A549 (cell line): Measurements from ENCODE around the gene TRIM38. TPM values are rescaled to one million over a fixed set of nuclear protein-coding genes. Genes with fewer than 3 reads are reported as not detected.

Source experiments
- ATAC-seq, 2 experiments: fragments of 200-7000 bp in 1 of 2; fragments of >200 bp in 1 of 2; cut with Nextera tagmentation in 1 of 2; cut with Tn5 transposase in 1 of 2; 3 replicates each; pipeline versions ENCODE4 v1.8.0 to v1.9.1; 2018 to 2020; ENCODE audit warnings: mild to moderate bottlenecking in 1 of 2, moderate library complexity in 1 of 2
- CTCF ChIA-PET: fragments of 300-600 bp; sonication (Branson Sonifier 250); formaldehyde crosslinking; extraction: SDS; loops from one replicate; lab custom pipeline; 2021; ENCODE audit warnings: antibody characterized with exemption, inconsistent platforms; lab: Yijun Ruan, JAX
- POLR2A ChIA-PET: fragments of 350-600 bp; formaldehyde crosslinking; extraction: SDS; loops from one replicate; lab custom pipeline; 2021; ENCODE audit warnings: antibody characterized with exemption, inconsistent platforms; lab: Yijun Ruan, JAX
- DNase-seq, 2 experiments: peaks; one replicate each; pipeline versions ENCODE4 v3.0.0 to v3.0.0-alpha.2; 2011 to 2016; ENCODE audit warnings: low read depth in 1 of 2, low spot score in 1 of 2
- FAIRE-seq: peaks from 2 replicates; lab custom pipeline; 2011; peaks lifted over from hg19 to GRCh38; lab: Jason Lieb, UNC
- H3K27ac ChIP-seq, 2 experiments: fragments of >200 bp; sonication (Bioruptor Twin); formaldehyde crosslinking; 3 replicates each; pipeline ENCODE4 v1.5.1; 2016 to 2017
- H3K4me1 ChIP-seq: fragments of >200 bp; sonication (Bioruptor Twin); formaldehyde crosslinking; 3 replicates; pipeline ENCODE4 v1.6.1; 2016
- H3K4me2 ChIP-seq: fragments of >200 bp; sonication (Bioruptor Twin); formaldehyde crosslinking; 3 replicates; pipeline ENCODE4 v1.6.1; 2016
- H3K4me3 ChIP-seq: fragments of >200 bp; sonication (Bioruptor Twin); formaldehyde crosslinking; 3 replicates; pipeline ENCODE4 v1.5.1; 2016
- H3K9me3 ChIP-seq: fragments of >200 bp; sonication (Bioruptor Twin); formaldehyde crosslinking; 3 replicates; pipeline ENCODE4 v1.6.1; 2016
- BHLHE40 ChIP-seq: IDR thresholded peaks from 2 replicates; pipeline ENCODE4 v1.6.1; 2012; ENCODE audit warnings: low read depth, low read length, inconsistent platforms
- CBX8 ChIP-seq: fragments of 200-600 bp; sonication (generic); IDR thresholded peaks from 2 replicates; pipeline ENCODE4 v1.6.1; 2016
- CEBPB ChIP-seq, 2 experiments: fragments of >200 bp in 1 of 2; sonication (Bioruptor Twin) in 1 of 2; formaldehyde crosslinking in 1 of 2; IDR thresholded peaks; 2 replicates each; pipeline ENCODE4 v1.6.1; 2012 to 2016
- FOSB ChIP-seq: fragments of 250-450 bp; sonication (Bioruptor Pico); IDR thresholded peaks from 2 replicates; pipeline ENCODE4 v1.5.0; 2020; ENCODE audit warnings: mild to moderate bottlenecking, moderate library complexity
- HDAC2 ChIP-seq: fragments of 200-600 bp; sonication (generic); IDR thresholded peaks from 2 replicates; pipeline ENCODE4 v1.6.1; 2016
- HEYL ChIP-seq: fragments of 250-450 bp; sonication (Bioruptor Pico); IDR thresholded peaks from 2 replicates; pipeline ENCODE4 v1.8.0; 2021; ENCODE audit warnings: mild to moderate bottlenecking, moderate library complexity
- HOXA7 ChIP-seq: fragments of 250-450 bp; sonication (Bioruptor Pico); IDR thresholded peaks from 2 replicates; pipeline ENCODE4 v1.5.0; 2020; ENCODE audit warnings: mild to moderate bottlenecking, moderate library complexity
- JUNB ChIP-seq: fragments of >200 bp; sonication (Bioruptor Twin); formaldehyde crosslinking; IDR thresholded peaks from 2 replicates; pipeline ENCODE4 v1.6.1; 2016
- KDM5A ChIP-seq: fragments of 200-600 bp; sonication (generic); IDR thresholded peaks from 2 replicates; pipeline ENCODE4 v1.6.1; 2016; ENCODE audit warnings: antibody characterized with exemption, mild to moderate bottlenecking
- PHF8 ChIP-seq: fragments of 200-600 bp; sonication (generic); IDR thresholded peaks from 2 replicates; pipeline ENCODE4 v1.6.1; 2016; ENCODE audit warnings: low read depth, mild to moderate bottlenecking, antibody characterized with exemption, moderate library complexity, borderline replicate concordance
- POLR2A ChIP-seq: IDR thresholded peaks from 2 replicates; pipeline ENCODE4 v1.6.1; 2012; ENCODE audit warnings: mild to moderate bottlenecking, low read length
- RAD21 ChIP-seq, 2 experiments: fragments of >200 bp in 1 of 2; sonication (Bioruptor Twin) in 1 of 2; formaldehyde crosslinking in 1 of 2; IDR thresholded peaks in 1 of 2; conservative IDR thresholded peaks in 1 of 2; 2 replicates in 1 of 2; 3 replicates in 1 of 2; pipeline ENCODE4 v1.6.1; 2012 to 2018; ENCODE audit warnings: inconsistent platforms in 1 of 2
- RARB ChIP-seq: fragments of 250-450 bp; sonication (Bioruptor Pico); IDR thresholded peaks from 2 replicates; pipeline ENCODE4 v1.8.0; 2021; ENCODE audit warnings: mild to moderate bottlenecking, moderate library complexity
- SREBF2 ChIP-seq: fragments of 450-650 bp; IDR thresholded peaks from 2 replicates; pipeline ENCODE4 v1.6.1; 2014; ENCODE audit warnings: mild to moderate bottlenecking, moderate library complexity
- TFCP2L1 ChIP-seq: fragments of 250-450 bp; sonication (Bioruptor Pico); IDR thresholded peaks from 2 replicates; pipeline ENCODE4 v1.5.0; 2021; ENCODE audit warnings: mild to moderate bottlenecking
- TP53 ChIP-seq: fragments of 250-450 bp; sonication (Bioruptor Pico); IDR thresholded peaks from 2 replicates; pipeline ENCODE4 v1.5.0; 2021; ENCODE audit warnings: mild to moderate bottlenecking, moderate library complexity
- ZNF302 ChIP-seq: fragments of 250-450 bp; sonication (Bioruptor Pico); IDR thresholded peaks from 2 replicates; pipeline ENCODE4 v1.9.0; 2021; ENCODE audit warnings: inconsistent platforms, mild to moderate bottlenecking, moderate library complexity
- WGBS: methylation state at CpG from one replicate; pipeline ENCODE4 v1.1.6; 2017; ENCODE audit errors: missing lambda C conversion rate; 5-methylcytosine and 5-hydroxymethylcytosine counted together
- polyA plus RNA-seq, 4 experiments: library from polyadenylated mRNA; depleted of rRNA in 3 of 4; stranded (reverse); fragments of >200 nt; fragmentation: RNase III in 1 of 4; extraction: RNeasy Plus Mini Kit Qiagen cat#74134 plus additional on column Dnase treatment in 1 of 4; gene quantifications; 2 replicates in 3 of 4; 3 replicates in 1 of 4; pipeline ENCODE4 v1.2.3, GENCODE V29; 2011 to 2017
- TF ChIP-seq, protein P1 (sequence below): fragments of >200 bp; sonication (Bioruptor Twin); formaldehyde crosslinking; IDR thresholded peaks from 2 replicates; pipeline ENCODE4 v1.6.1; 2016
- TF ChIP-seq, protein P2 (sequence below): fragments of >200 bp; sonication (Bioruptor Twin); formaldehyde crosslinking; IDR thresholded peaks from 3 replicates; pipeline ENCODE4 v1.6.1; 2016
- TF ChIP-seq, protein P3 (sequence below): fragments of 250-450 bp; sonication (Bioruptor Pico); IDR thresholded peaks from 2 replicates; pipeline ENCODE4 v1.5.0; 2020; ENCODE audit warnings: low read depth, mild to moderate bottlenecking, moderate library complexity
- TF ChIP-seq, protein P4 (sequence below): fragments of 250-450 bp; sonication (Bioruptor Pico); IDR thresholded peaks from 2 replicates; pipeline ENCODE4 v1.5.0; 2021; ENCODE audit warnings: mild to moderate bottlenecking, moderate library complexity, borderline replicate concordance
- TF ChIP-seq, protein P5 (sequence below): fragments of >200 bp; sonication (Bioruptor Twin); formaldehyde crosslinking; IDR thresholded peaks from 3 replicates; pipeline ENCODE4 v1.5.1; 2016
- TF ChIP-seq, protein P6 (sequence below): fragments of 200-600 bp; sonication (generic); IDR thresholded peaks from 2 replicates; pipeline ENCODE4 v1.6.1; 2016; ENCODE audit warnings: antibody characterized with exemption, mild to moderate bottlenecking, moderate library complexity
- TF ChIP-seq, protein P7 (sequence below): IDR thresholded peaks from 2 replicates; pipeline ENCODE4 v1.6.1; 2012

Gene TRIM38
- polyA plus RNA-seq, 2 of the 4 experiments (the other 2 are of a cell fraction) = 1.7 to 3.4 TPM

DNA sequence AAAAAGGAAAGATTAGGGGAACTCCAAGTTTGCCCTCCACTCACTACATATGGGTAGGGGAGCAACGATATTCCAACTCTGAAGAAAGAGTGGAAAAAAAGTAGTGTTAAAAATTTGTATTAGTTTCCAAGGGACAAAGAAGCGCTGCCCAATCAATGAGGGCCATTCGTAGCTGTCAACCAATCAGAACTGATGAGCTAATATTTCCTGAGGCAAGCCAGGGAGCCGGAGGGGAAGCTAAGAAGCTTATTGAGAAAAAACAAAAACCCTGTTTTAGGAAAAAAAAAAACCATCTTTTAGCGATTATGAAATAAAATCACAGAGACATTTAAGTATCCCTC is 59.5 kb downstream of the TRIM38 start:
- POLR2A ChIA-PET = interaction anchor here (0.8 to 6.0 kb wide), 9 partner anchors 9 to 1815 kb away, joined by 3 to 145 read pairs (median 20); a partner anchor contains a TSS
- peak overlapping the region; percentile 95 to 100 for H3K27ac ChIP-seq
- no peaks in the 10 kb centered on the region for H3K9me3 ChIP-seq
- peaks cover 26% of the 10 kb centered on the region for H3K4me1 ChIP-seq
- DNase-seq = peak in 1 of 2 experiments; percentile 81
- CTCF ChIA-PET = interaction anchor here (0.6 to 9.9 kb wide), 5 partner anchors 10 to 75 kb away, joined by 4 to 85 read pairs (median 5); a partner anchor contains a TSS
- peak; percentile 2; the same call in 1 of the 2 replicates for TF ChIP-seq TFCP2L1 (CRISPR knock-in tag)
- TF ChIP-seq HOXA7 (CRISPR knock-in tag) = peak; percentile 28; the same call in 1 of the 2 replicates
- no peak for TF ChIP-seq HEYL (CRISPR knock-in tag)
- TF ChIP-seq HDAC2 = no peak
- TF ChIP-seq CBX8 = no peak
- TF ChIP-seq FOSB = peak; percentile 34; the same call in 1 of the 2 replicates
- TF ChIP-seq, all 56 proteins: peak for 3
- Histone ChIP-seq H3K4me3 (peak overlapping the region; percentile 61), H3K4me2 (peak overlapping the region; percentile 93)
- FAIRE-seq (no peak), ATAC-seq (peak in 1 of 2 experiments; percentile 31; a peak in 3 of 6 replicates)
- WGBS = 2% methylated on average over 5 of the region's 5 CpGs

DNA sequence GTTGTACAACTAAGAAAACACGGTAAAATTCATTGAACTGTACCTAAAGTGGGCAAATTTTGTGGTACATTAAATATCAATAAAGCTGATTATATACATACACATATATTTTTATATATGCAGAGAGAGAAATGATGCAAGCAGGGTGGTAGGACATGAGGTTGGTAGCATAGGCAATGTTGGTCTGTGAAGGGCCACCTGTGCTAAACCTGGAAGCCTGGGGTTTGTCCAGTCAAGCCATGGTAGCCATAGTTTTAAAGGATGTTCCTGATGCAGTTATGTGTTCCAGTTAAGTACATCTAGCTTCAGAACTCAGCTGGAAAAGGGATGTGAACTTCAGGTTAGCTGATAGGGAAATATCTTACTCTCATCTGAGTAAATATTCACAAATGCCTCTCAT is 60.1 kb downstream of the TRIM38 start:
- Histone ChIP-seq H3K4me1 (peaks cover 29% of the 10 kb centered on the region), H3K9me3 (no peaks in the 10 kb centered on the region), H3K4me3 (peak overlapping the region; percentile 61; the same call in 1 of the 3 replicates), H3K4me2 (peak overlapping the region; percentile 93), H3K27ac (peak overlapping the region; percentile 95 to 100)
- ATAC-seq (no peak), FAIRE-seq (no peak), DNase-seq (no peak)
- ChIA-PET CTCF (interaction anchor here (1.0 to 9.9 kb wide), 5 partner anchors 9 to 74 kb away, joined by 3 to 85 read pairs (median 5); a partner anchor contains a TSS), POLR2A (interaction anchor here (1.0 to 6.0 kb wide), 7 partner anchors 9 to 102 kb away, joined by 4 to 145 read pairs (median 28); a partner anchor contains a TSS)
- 50% methylated on average over 1 of the region's 1 CpG for WGBS
- TF ChIP-seq JUNB (no peak), TP53 (CRISPR knock-in tag) (no peak), CEBPB (IDR thresholded peaks at IDR 0.05) (no peak), RAD21 (conservative IDR thresholded peaks at IDR 0.05 in 1 of 2, IDR thresholded peaks at IDR 0.05 in 1 of 2) (no peak), RARB (CRISPR knock-in tag) (no peak), PHF8 (no peak), TFCP2L1 (CRISPR knock-in tag) (no peak), HOXA7 (CRISPR knock-in tag) (no peak), KDM5A (no peak), POLR2A (no peak), BHLHE40 (no peak), SREBF2 (no peak), ZNF302 (no peak)
- TF ChIP-seq, protein P1, sequence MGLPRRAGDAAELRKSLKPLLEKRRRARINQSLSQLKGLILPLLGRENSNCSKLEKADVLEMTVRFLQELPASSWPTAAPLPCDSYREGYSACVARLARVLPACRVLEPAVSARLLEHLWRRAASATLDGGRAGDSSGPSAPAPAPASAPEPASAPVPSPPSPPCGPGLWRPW = no peak
- TF ChIP-seq, protein P2, sequence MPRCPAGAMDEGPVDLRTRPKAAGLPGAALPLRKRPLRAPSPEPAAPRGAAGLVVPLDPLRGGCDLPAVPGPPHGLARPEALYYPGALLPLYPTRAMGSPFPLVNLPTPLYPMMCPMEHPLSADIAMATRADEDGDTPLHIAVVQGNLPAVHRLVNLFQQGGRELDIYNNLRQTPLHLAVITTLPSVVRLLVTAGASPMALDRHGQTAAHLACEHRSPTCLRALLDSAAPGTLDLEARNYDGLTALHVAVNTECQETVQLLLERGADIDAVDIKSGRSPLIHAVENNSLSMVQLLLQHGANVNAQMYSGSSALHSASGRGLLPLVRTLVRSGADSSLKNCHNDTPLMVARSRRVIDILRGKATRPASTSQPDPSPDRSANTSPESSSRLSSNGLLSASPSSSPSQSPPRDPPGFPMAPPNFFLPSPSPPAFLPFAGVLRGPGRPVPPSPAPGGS = no peak
- TF ChIP-seq, protein P3, sequence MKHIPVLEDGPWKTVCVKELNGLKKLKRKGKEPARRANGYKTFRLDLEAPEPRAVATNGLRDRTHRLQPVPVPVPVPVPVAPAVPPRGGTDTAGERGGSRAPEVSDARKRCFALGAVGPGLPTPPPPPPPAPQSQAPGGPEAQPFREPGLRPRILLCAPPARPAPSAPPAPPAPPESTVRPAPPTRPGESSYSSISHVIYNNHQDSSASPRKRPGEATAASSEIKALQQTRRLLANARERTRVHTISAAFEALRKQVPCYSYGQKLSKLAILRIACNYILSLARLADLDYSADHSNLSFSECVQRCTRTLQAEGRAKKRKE (CRISPR knock-in tag) = no peak
- TF ChIP-seq, protein P4, sequence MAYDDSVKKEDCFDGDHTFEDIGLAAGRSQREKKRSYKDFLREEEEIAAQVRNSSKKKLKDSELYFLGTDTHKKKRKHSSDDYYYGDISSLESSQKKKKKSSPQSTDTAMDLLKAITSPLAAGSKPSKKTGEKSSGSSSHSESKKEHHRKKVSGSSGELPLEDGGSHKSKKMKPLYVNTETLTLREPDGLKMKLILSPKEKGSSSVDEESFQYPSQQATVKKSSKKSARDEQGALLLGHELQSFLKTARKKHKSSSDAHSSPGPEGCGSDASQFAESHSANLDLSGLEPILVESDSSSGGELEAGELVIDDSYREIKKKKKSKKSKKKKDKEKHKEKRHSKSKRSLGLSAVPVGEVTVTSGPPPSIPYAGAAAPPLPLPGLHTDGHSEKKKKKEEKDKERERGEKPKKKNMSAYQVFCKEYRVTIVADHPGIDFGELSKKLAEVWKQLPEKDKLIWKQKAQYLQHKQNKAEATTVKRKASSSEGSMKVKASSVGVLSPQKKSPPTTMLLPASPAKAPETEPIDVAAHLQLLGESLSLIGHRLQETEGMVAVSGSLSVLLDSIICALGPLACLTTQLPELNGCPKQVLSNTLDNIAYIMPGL = no peak
- TF ChIP-seq, protein P5, sequence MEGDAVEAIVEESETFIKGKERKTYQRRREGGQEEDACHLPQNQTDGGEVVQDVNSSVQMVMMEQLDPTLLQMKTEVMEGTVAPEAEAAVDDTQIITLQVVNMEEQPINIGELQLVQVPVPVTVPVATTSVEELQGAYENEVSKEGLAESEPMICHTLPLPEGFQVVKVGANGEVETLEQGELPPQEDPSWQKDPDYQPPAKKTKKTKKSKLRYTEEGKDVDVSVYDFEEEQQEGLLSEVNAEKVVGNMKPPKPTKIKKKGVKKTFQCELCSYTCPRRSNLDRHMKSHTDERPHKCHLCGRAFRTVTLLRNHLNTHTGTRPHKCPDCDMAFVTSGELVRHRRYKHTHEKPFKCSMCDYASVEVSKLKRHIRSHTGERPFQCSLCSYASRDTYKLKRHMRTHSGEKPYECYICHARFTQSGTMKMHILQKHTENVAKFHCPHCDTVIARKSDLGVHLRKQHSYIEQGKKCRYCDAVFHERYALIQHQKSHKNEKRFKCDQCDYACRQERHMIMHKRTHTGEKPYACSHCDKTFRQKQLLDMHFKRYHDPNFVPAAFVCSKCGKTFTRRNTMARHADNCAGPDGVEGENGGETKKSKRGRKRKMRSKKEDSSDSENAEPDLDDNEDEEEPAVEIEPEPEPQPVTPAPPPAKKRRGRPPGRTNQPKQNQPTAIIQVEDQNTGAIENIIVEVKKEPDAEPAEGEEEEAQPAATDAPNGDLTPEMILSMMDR = no peak
- TF ChIP-seq, protein P6, sequence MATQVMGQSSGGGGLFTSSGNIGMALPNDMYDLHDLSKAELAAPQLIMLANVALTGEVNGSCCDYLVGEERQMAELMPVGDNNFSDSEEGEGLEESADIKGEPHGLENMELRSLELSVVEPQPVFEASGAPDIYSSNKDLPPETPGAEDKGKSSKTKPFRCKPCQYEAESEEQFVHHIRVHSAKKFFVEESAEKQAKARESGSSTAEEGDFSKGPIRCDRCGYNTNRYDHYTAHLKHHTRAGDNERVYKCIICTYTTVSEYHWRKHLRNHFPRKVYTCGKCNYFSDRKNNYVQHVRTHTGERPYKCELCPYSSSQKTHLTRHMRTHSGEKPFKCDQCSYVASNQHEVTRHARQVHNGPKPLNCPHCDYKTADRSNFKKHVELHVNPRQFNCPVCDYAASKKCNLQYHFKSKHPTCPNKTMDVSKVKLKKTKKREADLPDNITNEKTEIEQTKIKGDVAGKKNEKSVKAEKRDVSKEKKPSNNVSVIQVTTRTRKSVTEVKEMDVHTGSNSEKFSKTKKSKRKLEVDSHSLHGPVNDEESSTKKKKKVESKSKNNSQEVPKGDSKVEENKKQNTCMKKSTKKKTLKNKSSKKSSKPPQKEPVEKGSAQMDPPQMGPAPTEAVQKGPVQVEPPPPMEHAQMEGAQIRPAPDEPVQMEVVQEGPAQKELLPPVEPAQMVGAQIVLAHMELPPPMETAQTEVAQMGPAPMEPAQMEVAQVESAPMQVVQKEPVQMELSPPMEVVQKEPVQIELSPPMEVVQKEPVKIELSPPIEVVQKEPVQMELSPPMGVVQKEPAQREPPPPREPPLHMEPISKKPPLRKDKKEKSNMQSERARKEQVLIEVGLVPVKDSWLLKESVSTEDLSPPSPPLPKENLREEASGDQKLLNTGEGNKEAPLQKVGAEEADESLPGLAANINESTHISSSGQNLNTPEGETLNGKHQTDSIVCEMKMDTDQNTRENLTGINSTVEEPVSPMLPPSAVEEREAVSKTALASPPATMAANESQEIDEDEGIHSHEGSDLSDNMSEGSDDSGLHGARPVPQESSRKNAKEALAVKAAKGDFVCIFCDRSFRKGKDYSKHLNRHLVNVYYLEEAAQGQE = no peak
- TF ChIP-seq, protein P7, sequence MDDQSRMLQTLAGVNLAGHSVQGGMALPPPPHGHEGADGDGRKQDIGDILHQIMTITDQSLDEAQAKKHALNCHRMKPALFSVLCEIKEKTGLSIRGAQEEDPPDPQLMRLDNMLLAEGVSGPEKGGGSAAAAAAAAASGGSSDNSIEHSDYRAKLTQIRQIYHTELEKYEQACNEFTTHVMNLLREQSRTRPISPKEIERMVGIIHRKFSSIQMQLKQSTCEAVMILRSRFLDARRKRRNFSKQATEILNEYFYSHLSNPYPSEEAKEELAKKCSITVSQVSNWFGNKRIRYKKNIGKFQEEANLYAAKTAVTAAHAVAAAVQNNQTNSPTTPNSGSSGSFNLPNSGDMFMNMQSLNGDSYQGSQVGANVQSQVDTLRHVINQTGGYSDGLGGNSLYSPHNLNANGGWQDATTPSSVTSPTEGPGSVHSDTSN = no peak
